H9 (cell line): ENCODE results near the gene CDH20. TPM values are rescaled to one million over a fixed set of nuclear protein-coding genes. Genes with fewer than 3 reads are reported as not detected.

Experiments
- DNase-seq: peaks from one replicate; pipeline ENCODE4 v3.0.0-alpha.2; 2017
- H2AFZ ChIP-seq: one replicate; pipeline ENCODE4 v1.6.1; 2013; ENCODE audit warnings: mild to moderate bottlenecking, low read length, control low read depth, moderate library complexity
- H2AK5ac ChIP-seq: 2 replicates; pipeline ENCODE4 v1.6.1; 2013; ENCODE audit warnings: low read length, control low read depth, mixed read lengths; ENCODE audit not compliant: insufficient read length
- H2BK120ac ChIP-seq: one replicate; pipeline ENCODE4 v1.6.1; 2013; ENCODE audit warnings: low read depth, mild to moderate bottlenecking, low read length, control low read depth, inconsistent platforms; ENCODE audit not compliant: poor library complexity, severe bottlenecking
- H2BK12ac ChIP-seq: 2 replicates; pipeline ENCODE4 v1.6.1; 2013; ENCODE audit warnings: low read length, control low read depth, mixed read lengths, low read depth; ENCODE audit not compliant: insufficient read length
- H2BK15ac ChIP-seq: 2 replicates; pipeline ENCODE4 v1.6.1; 2013; ENCODE audit warnings: low read depth, low read length, control low read depth
- H2BK20ac ChIP-seq: one replicate; pipeline ENCODE4 v1.6.1; 2013; ENCODE audit warnings: low read depth, mild to moderate bottlenecking, low read length, control low read depth, inconsistent platforms; ENCODE audit not compliant: poor library complexity, severe bottlenecking
- H2BK5ac ChIP-seq: 2 replicates; pipeline ENCODE4 v1.6.1; 2013; ENCODE audit warnings: low read length, control low read depth, mixed read lengths; ENCODE audit not compliant: insufficient read length
- H3K14ac ChIP-seq: 2 replicates; pipeline ENCODE4 v1.6.1; 2013; ENCODE audit warnings: low read length, control low read depth; ENCODE audit not compliant: insufficient read depth
- H3K18ac ChIP-seq: 2 replicates; pipeline ENCODE4 v1.6.1; 2013; ENCODE audit warnings: low read depth, mild to moderate bottlenecking, mixed read lengths, low read length, control low read depth; ENCODE audit not compliant: insufficient read length
- H3K23ac ChIP-seq: 2 replicates; pipeline ENCODE4 v1.6.1; 2013; ENCODE audit warnings: low read length, control low read depth, mixed read lengths, low read depth; ENCODE audit not compliant: insufficient read length
- H3K23me2 ChIP-seq: 2 replicates; pipeline ENCODE4 v1.6.1; 2013; ENCODE audit warnings: low read depth, mild to moderate bottlenecking, mixed read lengths, low read length, control low read depth; ENCODE audit not compliant: insufficient read length, poor library complexity, severe bottlenecking
- H3K27ac ChIP-seq: 2 replicates; pipeline ENCODE4 v1.5.1; 2013; ENCODE audit warnings: low read length, control low read depth, mixed read lengths, low read depth; ENCODE audit not compliant: insufficient read length
- H3K27me3 ChIP-seq: 2 replicates; pipeline ENCODE4 v1.6.1; 2013; ENCODE audit warnings: low read length, control low read depth, inconsistent platforms; ENCODE audit not compliant: insufficient read depth
- H3K4ac ChIP-seq: 2 replicates; pipeline ENCODE4 v1.6.1; 2013; ENCODE audit warnings: low read depth, mild to moderate bottlenecking, control low read depth, inconsistent platforms, low read length, moderate library complexity
- H3K4me1 ChIP-seq: 2 replicates; pipeline ENCODE4 v1.6.1; 2013; ENCODE audit warnings: low read length, control low read depth, inconsistent platforms; ENCODE audit not compliant: insufficient read depth
- H3K4me2 ChIP-seq: 2 replicates; pipeline ENCODE4 v1.6.1; 2013; ENCODE audit warnings: low read length, control low read depth, mixed read lengths; ENCODE audit not compliant: insufficient read length, insufficient read depth
- H3K56ac ChIP-seq: 2 replicates; pipeline ENCODE4 v1.6.1; 2013; ENCODE audit warnings: low read depth, mild to moderate bottlenecking, mixed read lengths, low read length, control low read depth; ENCODE audit not compliant: insufficient read length
- H3K79me1 ChIP-seq: 2 replicates; pipeline ENCODE4 v1.6.1; 2013; ENCODE audit warnings: low read depth, mild to moderate bottlenecking, moderate library complexity, low read length, control low read depth, inconsistent platforms; ENCODE audit not compliant: insufficient read depth, poor library complexity, severe bottlenecking
- H3K79me2 ChIP-seq: 2 replicates; pipeline ENCODE4 v1.6.1; 2013; ENCODE audit warnings: low read length, control low read depth, inconsistent platforms; ENCODE audit not compliant: insufficient read depth
- H3K9ac ChIP-seq: 2 replicates; pipeline ENCODE4 v1.6.1; 2013; ENCODE audit warnings: low read length, control low read depth, mixed read lengths; ENCODE audit not compliant: insufficient read length; ENCODE audit errors: extremely low read depth
- H3K9me3 ChIP-seq: one replicate; pipeline ENCODE4 v1.6.1; 2013; ENCODE audit warnings: low read depth, low read length, inconsistent platforms; ENCODE audit not compliant: control insufficient read depth
- H3T11ph ChIP-seq: one replicate; pipeline ENCODE4 v1.6.1; 2013; ENCODE audit warnings: mild to moderate bottlenecking, low read length, control low read depth, inconsistent platforms
- H4K20me1 ChIP-seq: one replicate; pipeline ENCODE4 v1.6.1; 2013; ENCODE audit not compliant: control insufficient read depth, insufficient read length, insufficient read depth
- H4K5ac ChIP-seq: 2 replicates; pipeline ENCODE4 v1.6.1; 2013; ENCODE audit warnings: low read depth, mild to moderate bottlenecking, mixed read lengths, low read length, control low read depth; ENCODE audit not compliant: insufficient read length
- H4K8ac ChIP-seq: replicated peaks from 2 replicates; pipeline ENCODE4 v1.6.1; 2013; ENCODE audit warnings: low read length, control low read depth, mixed read lengths, low read depth; ENCODE audit not compliant: insufficient read length
- H4K91ac ChIP-seq: 2 replicates; pipeline ENCODE4 v1.6.1; 2013; ENCODE audit warnings: low read depth, mild to moderate bottlenecking, moderate library complexity, mixed read lengths, low read length, control low read depth; ENCODE audit not compliant: insufficient read length
- H3K27ac Mint-ChIP-seq, 3 experiments: 2 replicates in 2 of 3; 3 replicates in 1 of 3; pipeline ENCODE4 v1.8.0; 2020 to 2021; ENCODE audit warnings: mixed read lengths in 3 of 3, mild to moderate bottlenecking in 1 of 3, moderate library complexity in 1 of 3
- H3K27me3 Mint-ChIP-seq: 2 replicates; pipeline ENCODE4 v1.8.0; 2021; ENCODE audit warnings: low read depth, mild to moderate bottlenecking, moderate library complexity, mixed read lengths
- H3K36me3 Mint-ChIP-seq, 3 experiments: 2 replicates in 2 of 3; 3 replicates in 1 of 3; pipeline ENCODE4 v1.8.0; 2020 to 2021; ENCODE audit warnings: low read depth in 3 of 3, mixed read lengths in 3 of 3; ENCODE audit not compliant: insufficient read depth in 1 of 3
- H3K4me1 Mint-ChIP-seq, 2 experiments: 2 replicates each; pipeline ENCODE4 v1.8.0; 2020; ENCODE audit warnings: mixed read lengths in 2 of 2
- H3K4me3 Mint-ChIP-seq, 2 experiments: 2 replicates in 1 of 2; 3 replicates in 1 of 2; pipeline ENCODE4 v1.8.0; 2020 to 2021; ENCODE audit warnings: mild to moderate bottlenecking in 2 of 2, mixed read lengths in 2 of 2, moderate library complexity in 1 of 2
- H3K9me3 Mint-ChIP-seq, 2 experiments: 2 replicates in 1 of 2; 3 replicates in 1 of 2; pipeline ENCODE4 v1.8.0; 2020; ENCODE audit warnings: mild to moderate bottlenecking in 2 of 2, mixed read lengths in 2 of 2, moderate library complexity in 1 of 2
- CTCF ChIP-seq: fragments of 200-600 bp; sonication (generic); conservative IDR thresholded peaks from 3 replicates; pipeline ENCODE4 v1.8.0; 2021; ENCODE audit warnings: antibody characterized with exemption, mild to moderate bottlenecking
- WGBS: extraction: QIAGEN DNeasy Blood & Tissue Kit; methylation state at CpG from one replicate; pipeline ENCODE4 v1.1.7; 2013; ENCODE audit warnings: missing lambda C conversion rate, low lambda C conversion rate, mixed read lengths; ENCODE audit not compliant: insufficient read length; ENCODE audit errors: extremely low coverage; 5-methylcytosine and 5-hydroxymethylcytosine counted together
- total RNA-seq: library from RNA; stranded (reverse); gene quantifications from 2 replicates; pipeline ENCODE4 v1.2.1, GENCODE V29; 2021

CDH20 gene
- total RNA-seq, 1 experiment from 2014 or later: not detected

- no peak overlapping the region for H3T11ph ChIP-seq
- H4K8ac ChIP-seq: no peak overlapping the region
- TF ChIP-seq CTCF: no peak
- no peaks in the 10 kb centered on the region; the same call in 1 of the 2 replicates for H3K4me1 ChIP-seq
- H4K20me1 ChIP-seq: no peaks in the 10 kb centered on the region
- H3K4ac ChIP-seq: no peak overlapping the region
- no peak overlapping the region for H3K27ac Mint-ChIP-seq
- no peaks in the 10 kb centered on the region for H3K36me3 Mint-ChIP-seq
- H2BK15ac ChIP-seq: no peak overlapping the region
- H3K56ac ChIP-seq: no peak overlapping the region
- no peak overlapping the region for H3K4me2 ChIP-seq
- H3K18ac ChIP-seq: no peak overlapping the region
- no peaks in the 10 kb centered on the region for H3K27me3 Mint-ChIP-seq
- H3K79me2 ChIP-seq: no peaks in the 10 kb centered on the region
- no peak overlapping the region for H3K9ac ChIP-seq
- H3K79me1 ChIP-seq: no peaks in the 10 kb centered on the region
- H3K4me3 Mint-ChIP-seq: no peak overlapping the region
- H3K4me1 Mint-ChIP-seq: peaks cover 3 to 4% of the 10 kb centered on the region in 2 experiments
- no peak overlapping the region for H2AK5ac ChIP-seq
- H3K9me3 ChIP-seq: no peaks in the 10 kb centered on the region
- no peak overlapping the region for H2BK120ac ChIP-seq
- H3K23ac ChIP-seq: no peak overlapping the region
- no peaks in the 10 kb centered on the region for H3K27me3 ChIP-seq
- H3K14ac ChIP-seq: no peak overlapping the region
- H2BK5ac ChIP-seq: no peak overlapping the region
- no CpG with 5 or more reads among the region's 3 CpGs for WGBS
- H3K27ac ChIP-seq: no peak overlapping the region
- no peak overlapping the region for H2BK12ac ChIP-seq
- DNase-seq: no peak
- no peak overlapping the region for H4K5ac ChIP-seq
- H3K9me3 Mint-ChIP-seq: no peaks in the 10 kb centered on the region
- H4K91ac ChIP-seq: no peak overlapping the region
- H2AFZ ChIP-seq: no peak overlapping the region
- no peaks in the 10 kb centered on the region for H3K23me2 ChIP-seq
- no peak overlapping the region for H2BK20ac ChIP-seq
Measured at GRCh38 chr18:61489334-61489733, 156.1 kb downstream of the CDH20 start.
